ENCODE results near the gene TLL2. TPM values are rescaled to one million over a fixed set of nuclear protein-coding genes. Genes with fewer than 3 reads are reported as not detected.
A peak's percentile ranks its signal among the peaks of the same experiment; 100 is the strongest.

TLL2 gene
- total and polyA plus RNA-seq, 2 of the 4 experiments (the other 2 are of a cell fraction): under 0.01 to 0.05 TPM

DNA sequence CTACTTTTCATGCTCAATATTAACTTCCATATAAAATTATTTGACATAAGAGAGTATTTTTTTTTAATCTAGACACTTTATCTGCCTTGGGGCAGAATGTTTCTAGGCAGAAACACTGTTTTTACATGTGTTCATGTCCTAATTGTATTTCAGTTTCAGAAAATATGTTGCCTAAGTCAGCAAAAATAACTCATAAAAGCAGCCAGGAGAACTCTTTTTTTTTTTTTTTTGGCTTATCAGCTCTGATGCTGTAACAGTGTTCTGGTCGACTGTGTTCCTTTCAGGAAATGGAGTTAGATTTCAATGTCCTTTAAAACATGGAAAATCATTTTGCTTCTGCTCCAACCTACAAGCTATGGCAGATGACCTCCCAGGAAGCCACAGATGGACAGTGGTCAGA is 91.7 kb downstream of the TLL2 start:
- Histone ChIP-seq H2AK9ac (replicated peaks; ENCODE audit: low read depth, low read length, poor library complexity) (no peak overlapping the region), H3K36me3 (ENCODE audit: control insufficient read depth, insufficient read depth, low read length) (no peaks in the 10 kb centered on the region), H3K9me1 (ENCODE audit: insufficient read depth, low read length) (no peaks in the 10 kb centered on the region), H4K20me1 (ENCODE audit: insufficient read depth, low read length) (no peaks in the 10 kb centered on the region), H3K9me3 (ENCODE audit: control insufficient read depth, insufficient read depth, low read length) (no peaks in the 10 kb centered on the region), H2AK5ac (ENCODE audit: low read depth, low read length) (no peak overlapping the region), H3K18ac (ENCODE audit: low read depth, low read length) (no peak overlapping the region), H3K4me2 (ENCODE audit: low read depth, low read length) (no peak overlapping the region), H3K56ac (ENCODE audit: extremely low read depth, insufficient read depth, low read length) (no peak overlapping the region), H4K91ac (ENCODE audit: insufficient read depth, low read depth, low read length) (no peak overlapping the region), H3K9ac (ENCODE audit: low read depth, low read length) (no peak overlapping the region), H3K79me1 (ENCODE audit: low read depth in 1 of 2, low read length in 2 of 2) (no peaks in the 10 kb centered on the region), H3K4ac (ENCODE audit: low read depth, low read length) (no peak overlapping the region), H2BK20ac (ENCODE audit: low read depth, low read length) (no peak overlapping the region), H3K4me3 (ENCODE audit: insufficient read depth, low read depth, low read length) (no peak overlapping the region), H2BK5ac (ENCODE audit: low read depth, low read length, poor library complexity, severe bottlenecking) (no peak overlapping the region), H2BK15ac (ENCODE audit: low read depth, low read length) (no peak overlapping the region), H3K27ac (ENCODE audit: insufficient read depth, low read length) (no peak overlapping the region), H3K27me3 (ENCODE audit: control insufficient read depth, insufficient read depth, low read length) (no peaks in the 10 kb centered on the region; the same call in none of the 2 replicates), H4K8ac (ENCODE audit: low read depth in 2 of 2, low read length in 2 of 2) (no peak overlapping the region), H2BK120ac (ENCODE audit: low read depth, low read length) (no peak overlapping the region), H3K14ac (replicated peaks; ENCODE audit: low read depth, low read length) (no peak overlapping the region), H4K5ac (ENCODE audit: low read depth, low read length) (no peak overlapping the region), H3K23ac (ENCODE audit: low read depth, low read length) (no peak overlapping the region), H3K4me1 (ENCODE audit: control insufficient read depth, insufficient read depth, low read length) (no peaks in the 10 kb centered on the region), H2AFZ (replicated peaks; ENCODE audit: low read length, poor library complexity) (no peak overlapping the region)
- DNase-seq: no peak
- intact Hi-C loops (cut with micrococcal nuclease): no loop called here
- TF ChIP-seq FOS (IDR thresholded peaks at IDR 0.05; ENCODE audit: low read depth, low read length) (no peak), RAD21 (IDR thresholded peaks at IDR 0.05; ENCODE audit: low read length) (no peak), RCOR1 (IDR thresholded peaks at IDR 0.05; ENCODE audit: insufficient replicate concordance, low read length) (no peak), POLR2A (IDR thresholded peaks at IDR 0.05; ENCODE audit: low read depth, low read length) (no peak), SMC3 (IDR thresholded peaks at IDR 0.05; ENCODE audit: low read depth, low read length) (no peak), MAFK (IDR thresholded peaks at IDR 0.05; ENCODE audit: low read depth, low read length) (0 out of 2 replicates have a peak, but pooled peaks have one; percentile 25)
- TF ChIP-seq, protein P1, sequence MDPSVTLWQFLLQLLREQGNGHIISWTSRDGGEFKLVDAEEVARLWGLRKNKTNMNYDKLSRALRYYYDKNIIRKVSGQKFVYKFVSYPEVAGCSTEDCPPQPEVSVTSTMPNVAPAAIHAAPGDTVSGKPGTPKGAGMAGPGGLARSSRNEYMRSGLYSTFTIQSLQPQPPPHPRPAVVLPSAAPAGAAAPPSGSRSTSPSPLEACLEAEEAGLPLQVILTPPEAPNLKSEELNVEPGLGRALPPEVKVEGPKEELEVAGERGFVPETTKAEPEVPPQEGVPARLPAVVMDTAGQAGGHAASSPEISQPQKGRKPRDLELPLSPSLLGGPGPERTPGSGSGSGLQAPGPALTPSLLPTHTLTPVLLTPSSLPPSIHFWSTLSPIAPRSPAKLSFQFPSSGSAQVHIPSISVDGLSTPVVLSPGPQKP (IDR thresholded peaks at IDR 0.05; ENCODE audit: borderline replicate concordance, low read depth, low read length): no peak
- no TSS peak for BruUV-seq (replicated peaks)
- in situ Hi-C loops (cut with MboI; ENCODE audit: low sequenced_read_pairs): no loop called here
- dilution Hi-C loops (cut with HindIII; ENCODE audit: low sequenced_read_pairs, unreplicated experiment): no loop called here
- ChIA-PET POLR2A (ENCODE audit: unreplicated experiment) (no interaction called here), CTCF (no interaction called here)
- no peak for ATAC-seq (ENCODE audit: low read depth)
- WGBS, 2 experiments (ENCODE audit: extremely low coverage in 2 of 2, insufficient read length in 1 of 2): no CpG with 5 or more reads among the region's 1 CpG
